ENCODE results near the gene PTPRM.

The PTPRM gene

GRCh38 chr18:8348051-8348720 is 781.1 kb downstream of the PTPRM start:
- H3K36me3 ChIP-seq (ENCODE audit: control insufficient read depth, insufficient read depth, low read length): no peaks in the 10 kb centered on the region
- H3K4me1 ChIP-seq (ENCODE audit: control insufficient read depth, insufficient read depth, low read length): no peaks in the 10 kb centered on the region
- H3K27me3 ChIP-seq (ENCODE audit: control insufficient read depth, insufficient read depth, low read length): no peaks in the 10 kb centered on the region
- no peaks in the 10 kb centered on the region for H3K9me3 ChIP-seq (ENCODE audit: control insufficient read depth, insufficient read depth, low read length)
- no peak overlapping the region for H3K27ac ChIP-seq (ENCODE audit: low read depth, low read length)
- H3K9ac ChIP-seq (ENCODE audit: low read depth, low read length): no peak overlapping the region
- H3K4me3 ChIP-seq (ENCODE audit: low read depth, low read length): no peak overlapping the region

- Histone ChIP-seq H3K9me3 (ENCODE audit: control insufficient read depth, insufficient read depth, low read length) (no peaks in the 10 kb centered on the region), H3K36me3 (ENCODE audit: control insufficient read depth, insufficient read depth, low read length) (no peaks in the 10 kb centered on the region), H3K27me3 (ENCODE audit: control insufficient read depth, insufficient read depth, low read length) (no peaks in the 10 kb centered on the region), H3K4me1 (ENCODE audit: control insufficient read depth, insufficient read depth, low read length) (no peaks in the 10 kb centered on the region), H3K27ac (ENCODE audit: low read depth, low read length) (no peak overlapping the region), H3K9ac (ENCODE audit: low read depth, low read length) (no peak overlapping the region), H3K4me3 (ENCODE audit: low read depth, low read length) (no peak overlapping the region)
Measured at GRCh38 chr18:8349608-8350323, 782.6 kb downstream of the PTPRM start.

GRCh38 chr18:8350628-8351027 is 783.5 kb downstream of the PTPRM start:
- Histone ChIP-seq H3K36me3 (ENCODE audit: control insufficient read depth, insufficient read depth, low read length) (no peaks in the 10 kb centered on the region), H3K27me3 (ENCODE audit: control insufficient read depth, insufficient read depth, low read length) (no peaks in the 10 kb centered on the region), H3K4me1 (ENCODE audit: control insufficient read depth, insufficient read depth, low read length) (no peaks in the 10 kb centered on the region), H3K9ac (ENCODE audit: low read depth, low read length) (no peak overlapping the region), H3K27ac (ENCODE audit: low read depth, low read length) (no peak overlapping the region), H3K4me3 (ENCODE audit: low read depth, low read length) (no peak overlapping the region), H3K9me3 (ENCODE audit: control insufficient read depth, insufficient read depth, low read length) (no peaks in the 10 kb centered on the region)

GRCh38 chr18:8351161-8351560 is 784.0 kb downstream of the PTPRM start:
- no peak overlapping the region for H3K4me3 ChIP-seq (ENCODE audit: low read depth, low read length)

GRCh38 chr18:8354304-8354703 is 787.2 kb downstream of the PTPRM start:
- H3K27ac ChIP-seq (ENCODE audit: low read depth, low read length): no peak overlapping the region
- no peaks in the 10 kb centered on the region for H3K9me3 ChIP-seq (ENCODE audit: control insufficient read depth, insufficient read depth, low read length)
- no peak overlapping the region for H3K9ac ChIP-seq (ENCODE audit: low read depth, low read length)
- H3K4me1 ChIP-seq (ENCODE audit: control insufficient read depth, insufficient read depth, low read length): peaks cover 17% of the 10 kb centered on the region
- H3K27me3 ChIP-seq (ENCODE audit: control insufficient read depth, insufficient read depth, low read length): no peaks in the 10 kb centered on the region
- H3K4me3 ChIP-seq (ENCODE audit: low read depth, low read length): no peak overlapping the region
- no peaks in the 10 kb centered on the region for H3K36me3 ChIP-seq (ENCODE audit: control insufficient read depth, insufficient read depth, low read length)

More at GRCh38 chr18:8351161-8351560, 784.0 kb downstream of the PTPRM start:
- Histone ChIP-seq H3K9ac (ENCODE audit: low read depth, low read length) (no peak overlapping the region), H3K4me1 (ENCODE audit: control insufficient read depth, insufficient read depth, low read length) (no peaks in the 10 kb centered on the region), H3K27ac (ENCODE audit: low read depth, low read length) (no peak overlapping the region), H3K27me3 (ENCODE audit: control insufficient read depth, insufficient read depth, low read length) (no peaks in the 10 kb centered on the region), H3K9me3 (ENCODE audit: control insufficient read depth, insufficient read depth, low read length) (no peaks in the 10 kb centered on the region), H3K36me3 (ENCODE audit: control insufficient read depth, insufficient read depth, low read length) (no peaks in the 10 kb centered on the region)

GRCh38 chr18:8356001-8356400 is 788.9 kb downstream of the PTPRM start:
- Histone ChIP-seq H3K4me1 (ENCODE audit: control insufficient read depth, insufficient read depth, low read length) (peaks cover 18% of the 10 kb centered on the region), H3K9me3 (ENCODE audit: control insufficient read depth, insufficient read depth, low read length) (no peaks in the 10 kb centered on the region), H3K9ac (ENCODE audit: low read depth, low read length) (no peak overlapping the region), H3K36me3 (ENCODE audit: control insufficient read depth, insufficient read depth, low read length) (no peaks in the 10 kb centered on the region), H3K27ac (ENCODE audit: low read depth, low read length) (no peak overlapping the region), H3K27me3 (ENCODE audit: control insufficient read depth, insufficient read depth, low read length) (no peaks in the 10 kb centered on the region), H3K4me3 (ENCODE audit: low read depth, low read length) (no peak overlapping the region)

- no peak overlapping the region for H3K27ac ChIP-seq (ENCODE audit: low read depth, low read length)
- no peaks in the 10 kb centered on the region for H3K36me3 ChIP-seq (ENCODE audit: control insufficient read depth, insufficient read depth, low read length)
- no peaks in the 10 kb centered on the region for H3K9me3 ChIP-seq (ENCODE audit: control insufficient read depth, insufficient read depth, low read length)
- no peaks in the 10 kb centered on the region for H3K27me3 ChIP-seq (ENCODE audit: control insufficient read depth, insufficient read depth, low read length)
- no peak overlapping the region for H3K9ac ChIP-seq (ENCODE audit: low read depth, low read length)
- no peak overlapping the region for H3K4me3 ChIP-seq (ENCODE audit: low read depth, low read length)
- peaks cover 20% of the 10 kb centered on the region for H3K4me1 ChIP-seq (ENCODE audit: control insufficient read depth, insufficient read depth, low read length)
Measured at GRCh38 chr18:8357320-8357719, 790.2 kb downstream of the PTPRM start.

GRCh38 chr18:8358033-8358765 is 791.1 kb downstream of the PTPRM start:
- Histone ChIP-seq H3K4me1 (ENCODE audit: control insufficient read depth, insufficient read depth, low read length) (peaks cover 21% of the 10 kb centered on the region), H3K27me3 (ENCODE audit: control insufficient read depth, insufficient read depth, low read length) (no peaks in the 10 kb centered on the region)

GRCh38 chr18:8359076-8359475 is 792.0 kb downstream of the PTPRM start:
- Histone ChIP-seq H3K9me3 (ENCODE audit: control insufficient read depth, insufficient read depth, low read length) (no peaks in the 10 kb centered on the region), H3K27ac (ENCODE audit: low read depth, low read length) (no peak overlapping the region), H3K36me3 (ENCODE audit: control insufficient read depth, insufficient read depth, low read length) (no peaks in the 10 kb centered on the region), H3K4me1 (ENCODE audit: control insufficient read depth, insufficient read depth, low read length) (peaks cover 21% of the 10 kb centered on the region), H3K4me3 (ENCODE audit: low read depth, low read length) (no peak overlapping the region), H3K9ac (ENCODE audit: low read depth, low read length) (no peak overlapping the region), H3K27me3 (ENCODE audit: control insufficient read depth, insufficient read depth, low read length) (no peaks in the 10 kb centered on the region)

More at GRCh38 chr18:8358033-8358765, 791.1 kb downstream of the PTPRM start:
- Histone ChIP-seq H3K4me3 (ENCODE audit: low read depth, low read length) (no peak overlapping the region), H3K36me3 (ENCODE audit: control insufficient read depth, insufficient read depth, low read length) (no peaks in the 10 kb centered on the region), H3K9ac (ENCODE audit: low read depth, low read length) (no peak overlapping the region), H3K27ac (ENCODE audit: low read depth, low read length) (no peak overlapping the region), H3K9me3 (ENCODE audit: control insufficient read depth, insufficient read depth, low read length) (no peaks in the 10 kb centered on the region)

- Histone ChIP-seq H3K27ac (ENCODE audit: low read depth, low read length) (no peak overlapping the region), H3K4me1 (ENCODE audit: control insufficient read depth, insufficient read depth, low read length) (peaks cover 21% of the 10 kb centered on the region), H3K36me3 (ENCODE audit: control insufficient read depth, insufficient read depth, low read length) (no peaks in the 10 kb centered on the region), H3K27me3 (ENCODE audit: control insufficient read depth, insufficient read depth, low read length) (no peaks in the 10 kb centered on the region), H3K4me3 (ENCODE audit: low read depth, low read length) (no peak overlapping the region), H3K9me3 (ENCODE audit: control insufficient read depth, insufficient read depth, low read length) (no peaks in the 10 kb centered on the region), H3K9ac (ENCODE audit: low read depth, low read length) (no peak overlapping the region)
Measured at GRCh38 chr18:8359481-8359880, 792.4 kb downstream of the PTPRM start.

- Histone ChIP-seq H3K9ac (ENCODE audit: low read depth, low read length) (no peak overlapping the region), H3K27ac (ENCODE audit: low read depth, low read length) (no peak overlapping the region), H3K4me1 (ENCODE audit: control insufficient read depth, insufficient read depth, low read length) (peaks cover 18% of the 10 kb centered on the region), H3K9me3 (ENCODE audit: control insufficient read depth, insufficient read depth, low read length) (no peaks in the 10 kb centered on the region), H3K4me3 (ENCODE audit: low read depth, low read length) (no peak overlapping the region), H3K27me3 (ENCODE audit: control insufficient read depth, insufficient read depth, low read length) (peaks cover 9% of the 10 kb centered on the region; the same call in 1 of the 2 replicates), H3K36me3 (ENCODE audit: control insufficient read depth, insufficient read depth, low read length) (no peaks in the 10 kb centered on the region)
Measured at GRCh38 chr18:8361941-8362471, 794.9 kb downstream of the PTPRM start.

Measured in HUES48 (cell line).